ENCODE data around the gene PLP1. TPM values are rescaled to one million over a fixed set of nuclear protein-coding genes. Genes with fewer than 3 reads are reported as not detected.

PLP1 gene
- total RNA-seq, 1 donor from 2014 or later, result 0.32 TPM

DNA sequence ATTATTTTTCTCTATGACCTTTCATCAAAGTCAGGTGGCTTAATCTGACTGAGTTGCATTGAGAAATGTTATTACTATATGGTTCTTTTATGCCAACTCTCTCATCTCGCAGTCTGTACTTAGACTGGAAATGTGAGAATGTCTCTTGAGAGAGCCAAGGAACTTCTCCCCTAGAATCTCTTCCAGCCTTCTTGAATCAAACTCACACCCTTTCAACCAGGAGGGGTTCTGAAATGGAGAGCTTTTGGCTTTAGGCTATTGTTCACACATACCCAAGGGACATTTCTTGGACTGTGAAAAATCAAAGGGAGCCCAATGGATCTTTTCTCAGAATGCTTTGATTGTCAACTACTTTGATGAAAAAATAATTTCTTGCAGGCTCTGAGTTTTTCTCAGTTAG, 5.1 kb downstream of the PLP1 start:
- no peaks in the 10 kb centered on the region for H3K4me1 Mint-ChIP-seq (ENCODE audit: unreplicated experiment)
- TF ChIP-seq, protein P1, sequence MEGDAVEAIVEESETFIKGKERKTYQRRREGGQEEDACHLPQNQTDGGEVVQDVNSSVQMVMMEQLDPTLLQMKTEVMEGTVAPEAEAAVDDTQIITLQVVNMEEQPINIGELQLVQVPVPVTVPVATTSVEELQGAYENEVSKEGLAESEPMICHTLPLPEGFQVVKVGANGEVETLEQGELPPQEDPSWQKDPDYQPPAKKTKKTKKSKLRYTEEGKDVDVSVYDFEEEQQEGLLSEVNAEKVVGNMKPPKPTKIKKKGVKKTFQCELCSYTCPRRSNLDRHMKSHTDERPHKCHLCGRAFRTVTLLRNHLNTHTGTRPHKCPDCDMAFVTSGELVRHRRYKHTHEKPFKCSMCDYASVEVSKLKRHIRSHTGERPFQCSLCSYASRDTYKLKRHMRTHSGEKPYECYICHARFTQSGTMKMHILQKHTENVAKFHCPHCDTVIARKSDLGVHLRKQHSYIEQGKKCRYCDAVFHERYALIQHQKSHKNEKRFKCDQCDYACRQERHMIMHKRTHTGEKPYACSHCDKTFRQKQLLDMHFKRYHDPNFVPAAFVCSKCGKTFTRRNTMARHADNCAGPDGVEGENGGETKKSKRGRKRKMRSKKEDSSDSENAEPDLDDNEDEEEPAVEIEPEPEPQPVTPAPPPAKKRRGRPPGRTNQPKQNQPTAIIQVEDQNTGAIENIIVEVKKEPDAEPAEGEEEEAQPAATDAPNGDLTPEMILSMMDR (IDR thresholded peaks at IDR 0.05), result no peak
- no peaks in the 10 kb centered on the region for H3K27me3 Mint-ChIP-seq (ENCODE audit: unreplicated experiment)
- DNase-seq (ENCODE audit: extremely low spot score, unreplicated experiment), result no peak
- H3K4me3 Mint-ChIP-seq (ENCODE audit: unreplicated experiment), result no peak overlapping the region
- no peak overlapping the region for H3K27ac Mint-ChIP-seq (ENCODE audit: unreplicated experiment)
- H3K36me3 Mint-ChIP-seq (ENCODE audit: unreplicated experiment), result no peaks in the 10 kb centered on the region
- H3K9me3 Mint-ChIP-seq (ENCODE audit: unreplicated experiment), result no peaks in the 10 kb centered on the region

DNA sequence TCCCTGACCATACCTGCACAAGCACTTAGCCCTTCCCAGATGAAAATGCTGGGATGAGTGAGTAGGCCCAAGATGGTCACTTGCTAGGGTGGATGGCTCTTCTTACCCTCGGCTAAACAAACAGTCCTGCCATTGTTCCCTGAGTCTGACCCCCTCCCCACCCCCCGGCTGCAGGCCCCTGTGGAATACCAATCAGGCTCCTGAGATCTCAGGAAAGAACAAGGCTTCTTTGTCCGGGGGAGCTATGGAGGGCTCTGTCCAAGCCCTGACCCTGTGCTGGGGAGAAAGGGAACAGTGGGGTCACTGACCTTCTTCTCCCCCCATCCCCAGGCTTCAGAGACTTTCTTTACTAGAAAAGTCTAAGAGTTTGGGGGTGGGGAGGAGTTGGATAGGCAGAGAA, 6.0 kb downstream of the PLP1 start:
- Mint-ChIP-seq H3K36me3 (ENCODE audit: unreplicated experiment) (no peaks in the 10 kb centered on the region), H3K9me3 (ENCODE audit: unreplicated experiment) (no peaks in the 10 kb centered on the region), H3K4me3 (ENCODE audit: unreplicated experiment) (no peak overlapping the region), H3K27ac (ENCODE audit: unreplicated experiment) (no peak overlapping the region), H3K4me1 (ENCODE audit: unreplicated experiment) (no peaks in the 10 kb centered on the region), H3K27me3 (ENCODE audit: unreplicated experiment) (no peaks in the 10 kb centered on the region)
- no peak for DNase-seq (ENCODE audit: extremely low spot score, unreplicated experiment)
- TF ChIP-seq, protein P1 (IDR thresholded peaks at IDR 0.05), result no peak

DNA sequence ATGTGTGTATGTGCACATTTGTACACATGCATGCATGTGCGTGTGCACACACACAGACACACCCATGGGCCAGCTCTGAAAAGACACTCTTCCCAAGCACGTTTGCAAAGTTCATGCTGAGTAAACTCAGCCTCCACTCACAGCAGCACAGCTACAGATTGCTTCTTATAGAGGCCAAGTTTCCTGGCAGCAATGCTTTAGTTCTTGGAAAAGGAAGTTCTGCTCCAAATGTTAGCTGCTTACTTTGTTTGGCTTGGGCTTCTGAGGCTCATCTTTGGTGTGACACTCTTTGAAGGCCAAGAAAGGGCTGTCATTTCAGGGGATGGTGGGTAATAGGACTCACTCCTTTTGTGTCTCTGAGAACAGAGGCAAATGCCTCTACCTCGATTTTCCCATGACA, 6.6 kb downstream of the PLP1 start:
- Mint-ChIP-seq H3K9me3 (ENCODE audit: unreplicated experiment) (no peaks in the 10 kb centered on the region), H3K27ac (ENCODE audit: unreplicated experiment) (no peak overlapping the region), H3K4me3 (ENCODE audit: unreplicated experiment) (no peak overlapping the region), H3K4me1 (ENCODE audit: unreplicated experiment) (no peaks in the 10 kb centered on the region), H3K36me3 (ENCODE audit: unreplicated experiment) (no peaks in the 10 kb centered on the region), H3K27me3 (ENCODE audit: unreplicated experiment) (no peaks in the 10 kb centered on the region)
- TF ChIP-seq, protein P1 (IDR thresholded peaks at IDR 0.05), result no peak
- DNase-seq (ENCODE audit: extremely low spot score, unreplicated experiment), result no peak

DNA sequence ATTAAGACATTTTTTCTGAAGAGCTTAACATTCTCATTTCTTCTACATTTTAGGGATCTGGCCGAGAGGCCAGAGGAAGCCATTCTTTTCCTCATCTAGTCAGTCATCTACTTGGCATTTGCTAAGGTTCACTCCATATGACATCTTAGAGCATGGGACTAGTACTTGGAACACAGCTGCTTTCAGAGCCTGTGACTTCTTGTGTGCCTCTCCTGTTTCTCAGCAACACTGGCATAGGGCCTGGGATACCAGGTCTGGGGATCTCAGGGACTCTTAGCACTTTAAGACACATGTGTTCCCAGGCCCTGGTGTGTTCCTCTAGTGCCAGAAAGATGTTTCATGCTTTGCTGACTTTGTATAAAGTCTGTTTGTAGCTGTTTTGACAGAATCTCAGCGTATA, 7.3 kb downstream of the PLP1 start:
- Mint-ChIP-seq H3K36me3 (ENCODE audit: unreplicated experiment) (no peaks in the 10 kb centered on the region), H3K27ac (ENCODE audit: unreplicated experiment) (no peak overlapping the region), H3K27me3 (ENCODE audit: unreplicated experiment) (no peaks in the 10 kb centered on the region), H3K4me1 (ENCODE audit: unreplicated experiment) (no peaks in the 10 kb centered on the region), H3K4me3 (ENCODE audit: unreplicated experiment) (no peak overlapping the region), H3K9me3 (ENCODE audit: unreplicated experiment) (peaks cover 2% of the 10 kb centered on the region)
- DNase-seq (ENCODE audit: extremely low spot score, unreplicated experiment), result no peak
- TF ChIP-seq, protein P1 (IDR thresholded peaks at IDR 0.05), result no peak

DNA sequence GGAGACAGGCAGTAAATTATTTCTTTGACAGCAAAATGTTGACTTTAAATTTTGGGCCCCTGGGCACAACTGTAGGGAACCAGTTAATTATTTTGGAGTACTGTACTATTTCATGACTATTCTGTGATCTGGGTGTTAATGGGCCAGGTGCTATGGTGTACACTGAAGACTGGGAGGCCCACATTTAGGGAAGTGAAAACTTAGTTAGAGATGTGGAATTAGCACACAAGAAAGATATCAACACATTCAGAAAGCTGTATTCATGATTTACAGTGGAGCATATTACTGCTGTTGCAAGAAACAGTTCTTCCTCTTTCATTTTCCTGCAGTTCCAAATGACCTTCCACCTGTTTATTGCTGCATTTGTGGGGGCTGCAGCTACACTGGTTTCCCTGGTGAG, 12.4 kb downstream of the PLP1 start:
- TF ChIP-seq, protein P1 (IDR thresholded peaks at IDR 0.05), result no peak
- Mint-ChIP-seq H3K27ac (ENCODE audit: unreplicated experiment) (no peak overlapping the region), H3K9me3 (ENCODE audit: unreplicated experiment) (peaks cover 8% of the 10 kb centered on the region), H3K4me1 (ENCODE audit: unreplicated experiment) (peaks cover 19% of the 10 kb centered on the region), H3K36me3 (ENCODE audit: unreplicated experiment) (no peaks in the 10 kb centered on the region), H3K27me3 (ENCODE audit: unreplicated experiment) (no peaks in the 10 kb centered on the region), H3K4me3 (ENCODE audit: unreplicated experiment) (no peak overlapping the region)
- no peak for DNase-seq (ENCODE audit: extremely low spot score, unreplicated experiment)
